DOHH2 (cell line): ENCODE data around the gene CXCL13.
A peak's percentile ranks its signal among the peaks of the same experiment; 100 is the strongest.

Experiments
- EZH2phosphoT487 ChIP-seq: fragments of 200-600 bp; sonication (generic); IDR thresholded peaks from 2 replicates; pipeline ENCODE4 v1.6.1; 2017; ENCODE audit warnings: borderline replicate concordance, mild to moderate bottlenecking, antibody characterized with exemption, low read length, moderate library complexity, mixed read lengths
- TF ChIP-seq, protein P1 (sequence below): fragments of 200-600 bp; sonication (generic); IDR thresholded peaks from one replicate; pipeline ENCODE4 v1.5.1; 2014; ENCODE audit warnings: antibody characterized with exemption, mild to moderate bottlenecking, low read depth, low read length; ENCODE audit not compliant: poor library complexity, severe bottlenecking

DNA sequence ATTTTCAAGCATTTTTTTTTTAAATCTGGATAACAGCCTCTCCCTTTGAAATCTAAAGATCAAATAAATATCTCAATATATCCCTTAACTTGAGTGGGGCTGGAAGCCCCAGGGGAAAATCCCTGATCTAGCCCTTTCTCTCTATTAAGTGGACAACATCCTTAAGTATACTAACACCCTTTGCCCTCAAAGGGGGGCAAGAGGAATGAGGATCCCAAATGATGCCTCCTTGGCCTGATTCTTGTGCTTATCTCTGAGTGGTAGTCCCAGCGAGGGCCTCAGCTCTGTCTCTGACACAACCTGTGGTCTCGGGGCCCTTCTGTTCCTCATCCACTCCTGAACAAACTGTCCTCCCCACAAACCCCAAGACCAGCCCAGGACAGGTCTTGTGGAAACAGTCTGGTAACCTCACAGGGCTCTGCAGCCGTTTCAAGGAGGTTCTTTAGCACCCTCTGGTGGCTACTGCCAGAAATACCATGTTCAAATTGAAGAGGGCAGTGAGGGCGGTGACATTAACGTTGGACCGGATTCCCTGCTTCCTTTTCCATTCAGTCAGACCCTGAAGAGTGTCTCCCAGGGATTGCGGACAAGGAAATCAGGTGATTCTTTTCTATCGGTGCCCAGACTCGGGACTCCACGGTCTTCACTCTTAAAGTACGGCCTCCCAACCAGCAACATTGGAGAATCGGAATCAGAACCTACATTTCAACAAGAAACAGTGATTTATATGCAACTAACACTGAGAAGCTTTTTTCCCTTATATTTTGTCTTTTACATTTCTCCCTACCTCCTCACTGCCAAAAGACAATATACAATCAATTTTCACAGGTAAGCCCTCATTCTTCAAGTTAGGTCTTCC lies 13.0 kb downstream of the CXCL13 start:
- TF ChIP-seq EZH2phosphoT487 = no peak
- TF ChIP-seq, protein P1, sequence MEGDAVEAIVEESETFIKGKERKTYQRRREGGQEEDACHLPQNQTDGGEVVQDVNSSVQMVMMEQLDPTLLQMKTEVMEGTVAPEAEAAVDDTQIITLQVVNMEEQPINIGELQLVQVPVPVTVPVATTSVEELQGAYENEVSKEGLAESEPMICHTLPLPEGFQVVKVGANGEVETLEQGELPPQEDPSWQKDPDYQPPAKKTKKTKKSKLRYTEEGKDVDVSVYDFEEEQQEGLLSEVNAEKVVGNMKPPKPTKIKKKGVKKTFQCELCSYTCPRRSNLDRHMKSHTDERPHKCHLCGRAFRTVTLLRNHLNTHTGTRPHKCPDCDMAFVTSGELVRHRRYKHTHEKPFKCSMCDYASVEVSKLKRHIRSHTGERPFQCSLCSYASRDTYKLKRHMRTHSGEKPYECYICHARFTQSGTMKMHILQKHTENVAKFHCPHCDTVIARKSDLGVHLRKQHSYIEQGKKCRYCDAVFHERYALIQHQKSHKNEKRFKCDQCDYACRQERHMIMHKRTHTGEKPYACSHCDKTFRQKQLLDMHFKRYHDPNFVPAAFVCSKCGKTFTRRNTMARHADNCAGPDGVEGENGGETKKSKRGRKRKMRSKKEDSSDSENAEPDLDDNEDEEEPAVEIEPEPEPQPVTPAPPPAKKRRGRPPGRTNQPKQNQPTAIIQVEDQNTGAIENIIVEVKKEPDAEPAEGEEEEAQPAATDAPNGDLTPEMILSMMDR = peak; percentile 91
